GM19239 (cell line): ENCODE data around the gene NPHP1.
"Not testable (repeated sequence)": the region's sequence is repeated elsewhere in the genome, so short reads cannot be mapped to it uniquely, and the experiment has no call there.

Experiments
- DNase-seq: peaks from one replicate; pipeline ENCODE4 v3.0.0; 2011; ENCODE audit warnings: low spot score; ENCODE audit not compliant: insufficient read length
- FAIRE-seq: peaks from 2 replicates; lab custom pipeline; 2011; peaks lifted over from hg19 to GRCh38; lab: Jason Lieb, UNC

Gene NPHP1

DNA sequence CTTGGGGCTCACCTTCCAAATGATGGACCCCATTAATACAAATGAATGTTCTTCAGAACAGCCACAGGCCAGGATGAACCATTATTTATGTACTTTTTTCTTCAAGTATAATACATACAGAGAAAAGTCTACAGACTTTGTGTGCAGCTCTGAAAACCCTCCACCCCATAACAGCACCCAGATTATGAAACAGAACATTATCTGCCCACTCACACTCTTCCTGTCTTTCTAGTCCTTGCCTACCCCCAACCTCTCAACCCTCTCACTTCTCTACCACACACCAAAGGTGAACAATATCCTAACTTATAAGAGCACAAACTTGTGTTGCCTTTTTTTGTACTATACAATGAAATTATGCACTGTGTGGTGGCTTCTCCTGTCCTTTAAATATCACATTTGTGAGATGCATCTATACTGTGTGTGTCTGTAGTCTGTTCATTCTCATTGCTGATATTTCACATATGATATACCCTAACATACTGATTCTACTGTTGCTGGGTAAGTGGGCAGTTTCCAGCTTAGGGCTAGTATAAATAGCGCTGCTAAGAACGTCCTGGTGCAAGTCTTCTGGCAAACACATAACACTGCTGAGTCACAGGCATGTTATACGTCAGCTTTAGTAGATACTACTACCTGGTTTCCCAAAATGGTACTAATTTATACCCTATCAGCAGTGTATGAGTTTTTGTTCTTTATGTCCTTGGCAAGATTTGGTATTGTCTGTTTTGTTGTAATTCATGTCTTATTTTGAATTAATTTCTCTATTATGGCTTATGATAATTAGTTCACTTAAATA, 1.0 kb upstream of the NPHP1 start:
- FAIRE-seq (no peak), DNase-seq (no peak)

DNA sequence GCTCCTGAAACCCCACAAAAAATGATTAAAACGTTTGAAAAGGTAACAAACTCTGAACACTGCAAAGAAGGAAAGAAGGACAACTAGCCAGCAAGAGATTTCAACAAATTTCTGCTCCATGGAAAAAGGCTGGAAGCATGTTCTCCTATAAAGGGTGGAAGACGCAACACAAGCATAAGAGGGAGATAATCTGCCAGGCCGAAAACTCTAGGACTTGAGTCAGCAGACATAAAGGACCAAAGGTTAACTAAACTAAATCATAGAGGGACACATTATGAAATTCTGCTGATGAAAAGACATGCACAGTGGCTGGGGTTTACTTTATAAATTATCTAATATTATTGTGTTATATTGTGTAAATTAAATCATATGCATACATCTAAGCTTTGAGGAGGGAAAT, 6.8 kb downstream of the NPHP1 start:
- DNase-seq (no peak), FAIRE-seq (no peak)

DNA sequence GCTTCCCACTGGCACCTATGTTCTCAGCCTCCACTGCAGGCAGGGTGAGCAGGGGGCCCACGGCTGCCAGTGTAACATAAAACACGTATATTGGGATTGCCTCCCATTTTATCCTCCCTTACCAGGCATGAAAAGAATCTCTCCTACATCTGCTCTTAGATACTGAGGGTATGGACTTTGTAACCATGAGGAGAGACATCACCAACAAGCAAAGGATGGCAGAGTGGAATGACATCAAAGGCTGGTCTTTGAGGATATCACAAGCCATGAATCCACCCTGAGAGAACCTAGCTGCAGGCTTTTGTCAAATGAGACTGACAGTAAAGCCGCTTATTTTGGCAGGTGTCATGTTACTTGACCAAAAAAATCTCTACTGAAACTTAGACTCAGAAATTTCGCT, 7.4 kb downstream of the NPHP1 start:
- FAIRE-seq: no peak
- no peak for DNase-seq

DNA sequence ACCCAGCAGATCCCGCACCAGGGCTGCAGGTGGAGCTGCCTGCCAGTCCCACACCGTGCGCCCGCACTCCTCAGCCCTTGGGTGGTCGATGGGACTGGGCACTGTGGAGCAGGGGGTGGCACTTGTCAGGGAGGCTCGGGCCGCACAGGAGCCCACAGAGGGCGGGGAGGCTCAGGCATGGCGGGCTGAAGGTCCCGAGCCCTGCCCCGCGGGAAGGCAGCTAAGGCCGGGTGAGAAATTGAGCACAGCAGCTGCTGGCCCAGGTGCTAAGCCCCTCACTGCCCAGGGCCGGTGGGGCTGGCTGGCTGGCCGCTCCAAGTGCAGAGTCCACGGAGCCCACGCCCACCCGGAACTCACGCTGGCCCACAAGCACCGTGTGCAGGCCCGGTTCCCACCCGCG, 14.6 kb downstream of the NPHP1 start:
- not testable (repeated sequence) for FAIRE-seq, DNase-seq

DNA sequence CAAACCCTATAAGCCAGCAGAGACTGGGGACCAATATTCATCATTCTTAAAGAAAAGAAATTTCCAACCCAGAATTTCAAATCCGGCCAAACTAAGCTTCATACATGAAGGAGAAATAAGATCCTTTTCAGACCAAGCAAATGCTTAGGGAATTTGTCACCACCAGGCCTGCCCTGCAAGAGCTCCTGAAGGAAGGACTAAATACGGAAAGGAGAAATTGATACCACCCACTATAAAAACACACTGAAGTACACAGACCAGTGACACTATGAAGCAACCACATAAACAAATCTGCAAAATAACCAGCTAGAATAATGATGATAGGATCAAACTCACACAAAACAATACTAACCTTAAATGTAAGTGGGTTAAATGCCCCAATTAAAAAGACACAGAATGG, 22.4 kb downstream of the NPHP1 start:
- FAIRE-seq: no peak
- DNase-seq: no peak

DNA sequence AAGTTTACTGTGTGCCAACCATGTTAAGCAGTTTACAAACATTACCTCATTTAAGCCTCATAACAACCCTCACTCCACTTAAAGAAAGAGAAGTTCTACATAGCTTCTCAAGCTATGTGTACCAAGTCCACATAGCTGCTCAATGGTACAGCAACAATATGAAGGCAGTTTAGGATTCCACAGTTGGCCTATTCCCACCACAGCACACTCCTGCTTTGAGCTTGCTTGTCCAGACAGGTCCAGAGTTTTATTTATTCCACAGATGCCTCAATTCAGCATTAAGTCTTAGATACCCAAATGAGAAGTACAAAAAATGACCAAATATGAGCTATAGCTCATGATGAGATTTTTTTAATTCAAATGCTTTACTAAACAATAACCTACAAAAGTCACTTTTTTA, 24.8 kb downstream of the NPHP1 start:
- DNase-seq (no peak), FAIRE-seq (no peak)

DNA sequence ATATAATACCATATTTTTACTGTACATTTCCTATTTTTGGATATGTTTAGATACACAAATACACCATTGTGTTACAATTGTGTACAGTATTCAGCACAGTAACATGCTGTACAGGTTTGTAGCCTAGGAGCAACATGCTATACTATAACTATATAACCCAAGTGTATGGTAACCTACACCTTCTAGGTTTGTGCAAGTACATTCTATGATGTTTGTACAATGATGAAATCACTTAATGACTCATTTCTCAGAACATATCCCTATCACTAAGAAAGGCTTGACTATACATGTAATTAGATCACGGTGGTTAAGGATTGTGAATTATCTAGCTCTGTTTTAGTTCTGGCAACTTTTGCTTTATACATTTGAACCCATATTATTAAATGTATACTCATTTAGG, 31.3 kb downstream of the NPHP1 start:
- DNase-seq (no peak), FAIRE-seq (no peak)

DNA sequence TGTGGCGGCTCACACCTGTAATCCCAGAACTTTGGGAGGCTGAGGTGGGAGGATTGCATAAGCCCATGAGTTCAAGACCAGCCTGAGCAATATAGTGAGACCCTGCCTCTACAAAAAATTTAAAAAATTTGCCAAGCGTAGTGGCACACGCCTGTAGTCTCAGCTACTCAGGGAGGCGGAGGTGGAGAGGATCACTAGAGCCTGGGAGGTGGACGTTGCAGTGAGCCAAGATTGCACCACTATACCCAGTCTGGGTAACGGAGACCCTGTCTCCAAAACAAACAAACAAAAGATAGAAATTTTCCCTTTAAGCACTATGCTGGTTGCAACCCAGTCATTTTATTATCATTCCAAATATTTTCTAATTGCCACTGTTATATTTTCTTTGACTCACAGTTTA, 32.3 kb downstream of the NPHP1 start:
- DNase-seq: no peak
- FAIRE-seq: no peak

DNA sequence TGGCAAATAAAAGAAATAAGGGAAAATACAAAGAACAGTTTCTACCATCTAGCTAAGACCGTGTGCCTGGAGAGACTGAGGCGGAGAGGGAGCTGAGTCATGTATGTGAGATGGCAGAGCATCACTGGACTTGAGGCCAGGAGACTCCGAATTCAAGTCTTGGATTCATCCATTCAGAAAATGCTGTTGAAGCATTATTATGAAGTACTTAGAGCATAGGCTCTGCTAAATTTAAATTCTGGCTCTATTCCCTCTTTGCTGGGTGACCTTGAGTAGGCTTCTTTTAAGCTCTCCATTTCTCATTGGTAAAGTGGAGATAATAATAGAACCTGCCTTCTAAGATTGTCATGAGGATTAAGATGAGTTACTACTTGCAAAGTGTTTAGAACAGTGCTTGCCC, 34.7 kb downstream of the NPHP1 start:
- DNase-seq (no peak), FAIRE-seq (no peak)

DNA sequence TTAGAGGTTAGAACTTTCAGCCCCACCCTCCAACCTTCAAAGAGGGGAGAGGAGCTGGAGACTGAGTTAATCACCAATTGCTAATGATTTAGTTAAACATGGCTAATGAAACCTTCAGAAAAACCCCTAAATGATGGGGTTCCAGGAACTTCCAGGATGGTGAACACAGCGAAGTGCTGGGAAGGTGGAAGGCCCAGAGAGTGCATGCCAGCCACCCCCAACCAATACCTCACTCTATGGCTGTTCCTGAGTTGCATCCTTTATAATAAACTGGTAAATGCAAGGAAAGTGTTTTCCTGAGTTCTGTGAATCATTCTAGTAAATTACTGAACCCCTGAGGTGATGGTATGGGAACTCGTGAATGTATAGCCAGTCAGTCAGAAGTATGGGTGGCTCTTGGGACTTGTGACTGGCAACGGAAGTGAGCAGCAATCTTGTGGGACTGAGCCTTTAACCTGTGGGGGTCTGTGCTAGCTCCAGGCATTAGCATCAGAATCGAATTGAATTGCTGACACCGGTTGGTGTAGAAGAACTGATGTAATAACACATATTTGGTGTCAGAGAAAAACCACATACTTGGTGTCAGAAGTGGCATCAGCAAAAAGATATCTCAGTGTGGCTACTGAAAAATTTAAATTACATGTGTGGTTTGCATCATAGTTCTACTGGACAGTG, 37.4 kb downstream of the NPHP1 start:
- no peak for DNase-seq
- FAIRE-seq: no peak

DNA sequence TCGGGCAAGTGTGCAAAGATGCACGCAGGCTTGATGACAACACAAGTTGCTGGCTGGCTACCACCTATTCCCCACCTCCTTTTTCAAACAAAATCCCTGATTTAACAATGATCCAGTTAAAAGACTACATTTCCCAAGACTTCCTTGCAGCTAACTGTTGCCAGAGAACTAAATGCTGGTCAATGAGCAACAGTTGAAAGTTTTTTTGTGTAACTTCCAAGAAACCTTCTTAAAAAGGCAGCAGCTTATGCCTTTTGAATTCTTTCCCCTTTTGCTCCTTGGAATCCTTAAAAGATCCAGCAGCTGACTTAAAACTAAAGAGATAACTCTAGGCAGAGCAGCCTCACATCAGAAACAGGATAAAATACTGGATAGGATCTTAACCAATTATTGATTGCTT, 38.5 kb downstream of the NPHP1 start:
- no peak for FAIRE-seq
- DNase-seq: no peak

DNA sequence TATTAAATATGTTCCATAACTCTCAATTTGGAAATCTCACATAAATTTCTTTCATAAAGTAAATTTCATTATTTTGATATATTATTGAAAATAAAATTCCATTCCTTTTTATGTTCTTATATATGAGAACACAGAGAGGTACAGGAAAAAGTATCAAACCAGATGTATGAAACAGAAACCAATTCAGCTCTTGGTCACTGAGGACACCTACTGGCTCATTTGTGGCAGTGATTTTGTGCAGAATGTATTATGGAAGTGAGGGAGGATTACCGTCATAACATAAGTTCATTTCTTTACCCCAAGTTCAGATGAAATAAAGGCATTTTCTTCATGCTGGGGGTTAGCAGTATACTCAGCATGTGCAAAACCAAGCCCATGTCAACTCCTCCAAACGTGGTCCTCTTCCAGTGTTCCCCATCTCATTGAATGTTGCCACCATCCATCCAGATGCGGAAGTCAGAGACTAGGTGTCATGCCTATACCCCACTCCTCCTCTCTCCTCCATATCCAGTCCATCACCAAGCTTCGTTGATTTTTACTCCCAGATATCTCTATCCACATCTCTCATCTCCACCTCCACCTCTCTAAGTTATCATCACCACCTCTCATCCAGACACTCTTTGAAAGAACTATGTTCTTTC, 47.5 kb downstream of the NPHP1 start:
- DNase-seq: peak; percentile 3
- peak; percentile 75 for FAIRE-seq

DNA sequence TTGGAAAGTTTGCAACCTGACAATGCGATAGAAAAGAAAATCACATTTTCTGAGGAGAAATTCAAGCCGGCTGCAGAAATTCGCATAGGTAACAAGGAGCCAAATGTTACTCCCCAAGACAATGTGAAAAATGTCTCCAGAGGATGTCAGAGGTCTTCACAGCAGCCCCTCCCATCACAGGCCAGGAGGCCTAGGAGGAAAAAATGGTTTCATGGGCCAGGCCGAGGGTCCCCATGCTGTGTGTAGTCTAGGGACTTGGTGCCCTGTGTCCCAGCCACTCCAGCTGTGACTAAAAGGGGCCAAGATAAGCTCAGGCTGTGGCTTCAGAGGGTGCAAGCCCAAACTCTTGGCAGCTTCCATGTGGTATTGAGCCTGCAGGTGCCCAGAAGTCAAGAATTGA, 50.0 kb downstream of the NPHP1 start:
- FAIRE-seq, DNase-seq: not testable (repeated sequence)

DNA sequence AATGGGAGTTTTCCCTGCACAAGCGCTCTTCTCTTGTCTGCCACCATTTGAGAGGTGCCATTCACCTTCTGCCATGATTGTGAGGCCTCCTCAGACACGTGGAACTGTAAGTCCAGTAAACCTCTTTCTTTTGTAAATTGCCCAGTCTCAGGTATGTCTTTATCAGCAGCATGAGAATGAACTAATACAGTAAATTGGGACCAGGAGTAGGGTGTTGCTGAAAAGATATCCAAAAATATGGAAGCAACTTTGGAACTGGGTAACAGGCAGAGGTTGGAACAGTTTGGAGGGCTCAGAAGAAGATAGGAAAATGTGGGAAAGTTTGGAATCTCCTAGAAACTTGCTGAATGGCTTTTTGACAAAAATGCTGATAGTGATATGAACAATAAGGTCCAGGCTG, 50.6 kb downstream of the NPHP1 start:
- FAIRE-seq, DNase-seq: not testable (repeated sequence)

DNA sequence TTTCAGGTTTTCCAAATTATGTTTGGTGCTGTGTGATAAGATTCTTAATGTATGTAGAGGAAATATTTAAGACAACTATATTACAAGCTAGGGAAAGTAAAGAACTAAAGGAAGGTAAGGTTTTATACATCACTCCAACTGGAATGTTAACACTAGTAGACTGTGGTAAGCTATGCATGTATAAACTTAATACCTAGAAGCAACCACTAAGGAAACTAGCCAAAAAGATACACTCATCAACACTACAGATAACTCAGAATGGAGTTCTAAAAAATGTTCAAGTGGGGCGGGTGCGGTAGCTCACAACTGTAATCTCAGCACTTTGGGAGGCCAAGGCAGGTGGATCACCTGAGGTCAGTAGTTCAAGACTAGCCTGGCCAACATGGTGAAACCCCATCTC, 51.4 kb downstream of the NPHP1 start:
- no peak for FAIRE-seq
- no peak for DNase-seq

DNA sequence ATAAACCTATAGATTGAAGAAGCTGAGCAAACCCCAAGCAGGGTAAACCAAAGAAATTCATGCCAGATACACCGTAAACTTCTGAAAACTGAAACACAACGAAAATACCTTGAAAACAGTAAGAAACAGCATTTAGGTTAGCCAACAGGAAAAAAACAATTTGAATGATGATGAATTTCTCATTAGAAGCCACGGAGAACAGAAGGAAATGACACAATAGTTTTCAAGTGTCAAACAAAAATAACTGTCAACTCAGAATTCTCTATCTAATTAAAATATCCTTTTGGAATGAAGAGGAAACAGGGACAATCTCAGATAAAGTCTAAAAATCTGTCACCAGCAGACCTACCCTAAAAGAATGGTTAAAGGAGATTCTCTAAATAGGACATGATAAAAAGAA, 51.9 kb downstream of the NPHP1 start:
- DNase-seq: no peak
- FAIRE-seq: no peak

DNA sequence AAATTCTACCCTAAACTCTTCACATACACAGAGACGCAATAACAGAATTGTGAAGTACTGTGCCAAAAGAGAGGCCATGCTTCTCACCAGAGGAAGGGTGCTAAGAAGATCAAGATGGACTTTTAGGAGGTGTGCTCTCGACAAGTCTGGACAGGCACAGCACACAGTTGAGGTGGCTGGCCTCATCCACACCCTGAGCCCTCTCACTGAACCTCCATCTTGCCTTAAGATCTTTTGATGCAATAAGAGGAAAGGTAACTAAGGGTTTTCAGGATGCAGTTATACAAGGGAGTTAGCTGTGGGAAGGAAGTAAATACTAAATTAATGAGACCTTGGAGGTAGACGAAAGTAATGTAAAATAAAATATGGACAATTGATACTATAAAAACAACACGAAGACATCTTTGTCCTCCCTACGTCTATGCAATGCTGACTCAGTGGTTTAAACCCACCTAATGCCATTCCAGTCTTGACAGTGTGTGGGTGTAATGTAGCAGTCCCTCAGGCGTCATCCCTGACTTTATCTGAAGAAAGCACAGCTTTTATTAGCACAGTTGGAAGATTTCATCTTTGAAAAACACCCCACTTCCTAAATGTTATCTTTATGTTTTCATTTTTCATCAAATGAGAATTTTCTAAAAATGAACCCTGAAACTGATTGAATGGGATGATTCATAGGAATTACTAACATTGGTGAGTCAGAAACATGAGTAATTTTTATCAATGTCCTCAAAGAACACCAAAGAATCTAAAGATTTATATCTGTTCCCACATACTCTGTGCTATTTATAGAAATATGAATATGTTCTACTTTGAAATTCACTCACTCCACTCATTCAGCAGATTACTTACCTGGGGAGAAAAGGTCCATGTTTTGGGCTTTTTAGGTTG, 55.2 kb downstream of the NPHP1 start:
- FAIRE-seq: no peak
- no peak for DNase-seq

DNA sequence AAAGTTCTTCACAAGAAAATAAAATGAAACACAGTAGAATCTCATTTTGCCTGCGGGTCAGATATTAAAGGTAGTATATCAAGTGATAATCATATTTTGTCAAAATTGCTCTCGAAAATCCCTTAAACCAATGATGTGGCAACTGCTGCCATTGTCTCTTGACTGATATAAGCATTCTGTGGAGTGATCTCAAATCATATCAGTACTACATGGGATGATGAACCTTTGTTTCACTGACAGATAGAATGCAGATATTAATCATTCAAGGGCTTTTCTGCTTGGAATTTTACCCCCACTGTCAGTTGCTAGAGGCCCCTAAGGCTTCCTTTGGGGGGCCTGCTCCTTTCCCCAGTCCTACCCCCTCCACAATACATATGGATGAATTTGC, 57.9 kb downstream of the NPHP1 start:
- FAIRE-seq: no peak
- no peak for DNase-seq

DNA sequence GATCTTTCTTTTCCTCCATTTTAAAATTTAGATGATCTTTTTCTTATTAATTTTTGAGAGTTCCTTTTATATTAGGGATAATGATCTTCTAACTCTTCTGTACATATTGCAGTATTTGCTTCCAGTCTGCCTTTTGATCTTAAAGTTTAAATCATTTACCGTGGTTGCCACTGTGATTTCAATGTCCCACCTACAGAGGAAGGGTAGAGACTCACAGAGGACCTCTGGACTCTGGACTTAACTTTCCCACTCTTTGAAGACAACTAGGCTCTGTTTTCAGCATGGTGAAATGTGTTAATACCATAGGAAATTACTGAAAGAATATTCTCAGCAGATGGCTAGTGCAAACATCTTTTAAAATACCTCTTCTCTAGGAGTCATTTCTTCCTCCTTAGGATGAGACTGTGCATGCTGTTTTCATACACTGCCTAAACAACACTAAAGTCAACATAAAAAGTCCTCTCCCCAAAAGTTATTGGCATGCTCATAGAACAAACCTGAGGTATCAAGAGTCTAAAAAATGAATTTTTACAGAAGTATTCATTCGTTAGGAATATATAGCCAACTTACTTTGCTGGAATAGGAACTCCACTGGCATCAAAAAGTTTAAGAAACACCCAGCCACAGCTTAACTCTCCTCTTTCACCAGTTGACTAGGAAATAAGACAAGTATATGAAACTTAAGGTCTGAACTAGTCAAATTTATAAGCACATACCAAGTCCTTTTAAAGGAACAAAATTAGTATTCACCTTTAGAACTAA, 58.4 kb downstream of the NPHP1 start:
- DNase-seq (no peak), FAIRE-seq (no peak)

DNA sequence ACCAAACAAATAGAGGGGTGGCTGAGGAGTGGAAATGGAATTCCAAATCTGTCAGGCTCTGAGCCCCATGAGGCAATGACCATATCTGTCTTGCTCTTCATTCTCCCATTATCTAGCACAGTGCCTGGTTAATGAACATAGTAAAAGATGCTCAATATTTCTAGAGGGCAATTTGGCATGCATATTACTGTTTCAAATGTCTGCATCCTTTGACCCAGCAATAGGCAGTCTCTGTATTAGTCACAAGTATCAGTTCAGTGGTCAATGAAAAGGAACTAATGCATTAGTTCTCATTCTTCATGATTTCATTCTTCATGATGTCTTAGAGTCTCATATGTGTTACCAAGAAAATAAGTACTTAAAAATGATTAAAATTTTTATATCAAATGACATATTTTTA, 60.8 kb downstream of the NPHP1 start:
- DNase-seq: no peak
- FAIRE-seq: no peak
